Neural cell (in vitro differentiated cells): Measurements from ENCODE around the gene FGGY.

Experiments used
- EZH2 ChIP-seq: fragments of 200-600, 300-800 bp; shearing (Covaris generic), sonication (generic); IDR thresholded peaks from 2 replicates; pipeline ENCODE4 v1.6.1; 2014; ENCODE audit warnings: antibody characterized with exemption, low read length, borderline replicate concordance, mild to moderate bottlenecking; ENCODE audit not compliant: insufficient read depth, poor library complexity, severe bottlenecking
- TF ChIP-seq, protein P1 (sequence below): fragments of 450-650 bp; IDR thresholded peaks from 2 replicates; pipeline ENCODE4 v1.5.1; 2014; ENCODE audit warnings: antibody characterized with exemption, mild to moderate bottlenecking, moderate library complexity; ENCODE audit not compliant: poor library complexity, severe bottlenecking

DNA sequence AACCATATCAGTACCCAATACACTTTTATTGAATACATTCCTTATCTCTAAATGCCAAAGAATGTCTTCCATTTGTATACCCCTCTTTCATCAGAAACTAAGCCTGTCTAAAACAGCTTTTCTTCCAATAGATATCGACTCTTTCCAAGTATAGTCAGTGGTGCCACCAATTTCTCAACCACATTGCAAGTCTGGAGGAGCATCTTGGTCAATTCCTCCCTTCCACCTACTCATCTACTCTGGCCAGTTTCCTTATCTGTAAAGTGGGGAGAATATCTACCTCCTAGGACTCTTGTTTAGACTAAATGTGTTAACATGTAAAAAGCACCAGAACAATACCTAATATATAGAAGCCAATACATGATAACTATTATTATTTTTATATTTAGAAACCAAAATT, 28.5 kb upstream of the FGGY start:
- TF ChIP-seq, protein P1, sequence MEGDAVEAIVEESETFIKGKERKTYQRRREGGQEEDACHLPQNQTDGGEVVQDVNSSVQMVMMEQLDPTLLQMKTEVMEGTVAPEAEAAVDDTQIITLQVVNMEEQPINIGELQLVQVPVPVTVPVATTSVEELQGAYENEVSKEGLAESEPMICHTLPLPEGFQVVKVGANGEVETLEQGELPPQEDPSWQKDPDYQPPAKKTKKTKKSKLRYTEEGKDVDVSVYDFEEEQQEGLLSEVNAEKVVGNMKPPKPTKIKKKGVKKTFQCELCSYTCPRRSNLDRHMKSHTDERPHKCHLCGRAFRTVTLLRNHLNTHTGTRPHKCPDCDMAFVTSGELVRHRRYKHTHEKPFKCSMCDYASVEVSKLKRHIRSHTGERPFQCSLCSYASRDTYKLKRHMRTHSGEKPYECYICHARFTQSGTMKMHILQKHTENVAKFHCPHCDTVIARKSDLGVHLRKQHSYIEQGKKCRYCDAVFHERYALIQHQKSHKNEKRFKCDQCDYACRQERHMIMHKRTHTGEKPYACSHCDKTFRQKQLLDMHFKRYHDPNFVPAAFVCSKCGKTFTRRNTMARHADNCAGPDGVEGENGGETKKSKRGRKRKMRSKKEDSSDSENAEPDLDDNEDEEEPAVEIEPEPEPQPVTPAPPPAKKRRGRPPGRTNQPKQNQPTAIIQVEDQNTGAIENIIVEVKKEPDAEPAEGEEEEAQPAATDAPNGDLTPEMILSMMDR = no peak
- TF ChIP-seq EZH2 = no peak
